ENCODE data around the gene SLC8A1. TPM values are rescaled to one million over a fixed set of nuclear protein-coding genes. Genes with fewer than 3 reads are reported as not detected.

SLC8A1 gene
- total and polyA plus RNA-seq, 2 donors (not counting 1 experiment from before 2014, with no cell fraction given) = 17.4 to 109 TPM

- Histone ChIP-seq H3K36me3 (ENCODE audit: control insufficient read depth, insufficient read depth, low read length) (no peaks in the 10 kb centered on the region), H3K79me2 (ENCODE audit: control insufficient read depth, insufficient read depth, low read length) (no peaks in the 10 kb centered on the region), H3K4me1 (ENCODE audit: control insufficient read depth, extremely low read depth, insufficient read depth, low read length) (no peaks in the 10 kb centered on the region), H3K4me3 (replicated peaks in 1 of 4; ENCODE audit: control extremely low read depth in 1 of 4, insufficient read depth in 1 of 4, low read depth in 3 of 4, low read length in 4 of 4) (no peak overlapping the region), H2AFZ (ENCODE audit: low read length) (no peak overlapping the region), H3K27me3 (ENCODE audit: control insufficient read depth, insufficient read depth, low read length) (no peaks in the 10 kb centered on the region), H4K20me1 (ENCODE audit: control insufficient read depth, extremely low read depth, insufficient read depth, low read length) (no peaks in the 10 kb centered on the region), H3K9ac (ENCODE audit: insufficient read depth, low read length) (no peak overlapping the region), H3K9me3 (ENCODE audit: control insufficient read depth, insufficient read depth, low read depth, low read length) (no peaks in the 10 kb centered on the region), H3K27ac (ENCODE audit: insufficient read depth, low read length) (no peak overlapping the region), H3K4me2 (ENCODE audit: extremely low read depth, insufficient read depth, low read length) (no peak overlapping the region)
- TF ChIP-seq EZH2 (IDR thresholded peaks at IDR 0.05; ENCODE audit: low read length, missing control alignments) (no peak), CTCF (conservative IDR thresholded peaks at IDR 0.05 in 1 of 2, IDR thresholded peaks at IDR 0.05 in 1 of 2; ENCODE audit: low read depth in 1 of 2, low read length in 2 of 2) (no peak)
- DNase-seq (ENCODE audit: low read depth in 2 of 2) = no peak
Measured at GRCh38 chr2:40115348-40115747, 336.5 kb downstream of the SLC8A1 start.

GRCh38 chr2:40113997-40114396, 337.9 kb downstream of the SLC8A1 start:
- TF ChIP-seq CTCF (conservative IDR thresholded peaks at IDR 0.05 in 1 of 2, IDR thresholded peaks at IDR 0.05 in 1 of 2; ENCODE audit: low read depth in 1 of 2, low read length in 2 of 2) (no peak), EZH2 (IDR thresholded peaks at IDR 0.05; ENCODE audit: low read length, missing control alignments) (no peak)
- no peak overlapping the region for H3K27ac ChIP-seq (ENCODE audit: insufficient read depth, low read length)
- no peaks in the 10 kb centered on the region for H3K79me2 ChIP-seq (ENCODE audit: control insufficient read depth, insufficient read depth, low read length)
- no peaks in the 10 kb centered on the region for H3K27me3 ChIP-seq (ENCODE audit: control insufficient read depth, insufficient read depth, low read length)
- no peak overlapping the region for H2AFZ ChIP-seq (ENCODE audit: low read length)
- H3K4me3 ChIP-seq (replicated peaks in 1 of 4; ENCODE audit: control extremely low read depth in 1 of 4, insufficient read depth in 1 of 4, low read depth in 3 of 4, low read length in 4 of 4) = no peak overlapping the region
- H4K20me1 ChIP-seq (ENCODE audit: control insufficient read depth, extremely low read depth, insufficient read depth, low read length) = no peaks in the 10 kb centered on the region
- DNase-seq (ENCODE audit: low read depth in 2 of 2) = no peak
- no peaks in the 10 kb centered on the region for H3K36me3 ChIP-seq (ENCODE audit: control insufficient read depth, insufficient read depth, low read length)
- H3K9ac ChIP-seq (ENCODE audit: insufficient read depth, low read length) = no peak overlapping the region
- H3K9me3 ChIP-seq (ENCODE audit: control insufficient read depth, insufficient read depth, low read depth, low read length) = no peaks in the 10 kb centered on the region
- no peak overlapping the region for H3K4me2 ChIP-seq (ENCODE audit: extremely low read depth, insufficient read depth, low read length)
- no peaks in the 10 kb centered on the region for H3K4me1 ChIP-seq (ENCODE audit: control insufficient read depth, extremely low read depth, insufficient read depth, low read length)

GRCh38 chr2:40113272-40113968, 338.5 kb downstream of the SLC8A1 start:
- no peak overlapping the region for H3K27ac ChIP-seq (ENCODE audit: insufficient read depth, low read length)
- no peak overlapping the region for H3K4me2 ChIP-seq (ENCODE audit: extremely low read depth, insufficient read depth, low read length)
- no peaks in the 10 kb centered on the region for H3K79me2 ChIP-seq (ENCODE audit: control insufficient read depth, insufficient read depth, low read length)
- H3K36me3 ChIP-seq (ENCODE audit: control insufficient read depth, insufficient read depth, low read length) = no peaks in the 10 kb centered on the region
- no peaks in the 10 kb centered on the region for H3K4me1 ChIP-seq (ENCODE audit: control insufficient read depth, extremely low read depth, insufficient read depth, low read length)
- H3K4me3 ChIP-seq (replicated peaks in 1 of 4; ENCODE audit: control extremely low read depth in 1 of 4, insufficient read depth in 1 of 4, low read depth in 3 of 4, low read length in 4 of 4) = no peak overlapping the region
- TF ChIP-seq EZH2 (IDR thresholded peaks at IDR 0.05; ENCODE audit: low read length, missing control alignments) = no peak
- TF ChIP-seq CTCF (conservative IDR thresholded peaks at IDR 0.05 in 1 of 2, IDR thresholded peaks at IDR 0.05 in 1 of 2; ENCODE audit: low read depth in 1 of 2, low read length in 2 of 2) = no peak
- no peak overlapping the region for H3K9ac ChIP-seq (ENCODE audit: insufficient read depth, low read length)
- no peaks in the 10 kb centered on the region for H4K20me1 ChIP-seq (ENCODE audit: control insufficient read depth, extremely low read depth, insufficient read depth, low read length)
- no peaks in the 10 kb centered on the region for H3K27me3 ChIP-seq (ENCODE audit: control insufficient read depth, insufficient read depth, low read length)
- peak; percentile 44 to 59 for DNase-seq (ENCODE audit: low read depth in 2 of 2)
- H3K9me3 ChIP-seq (ENCODE audit: control insufficient read depth, insufficient read depth, low read depth, low read length) = no peaks in the 10 kb centered on the region
- no peak overlapping the region for H2AFZ ChIP-seq (ENCODE audit: low read length)
